CD4-positive, alpha-beta T cell treated with Interleukin-6 at 100 ng/mL for 8 hours (primary cell): ENCODE data around the gene WRNIP1.
"Not testable (repeated sequence)": the region's sequence is repeated elsewhere in the genome, so short reads cannot be mapped to it uniquely, and the experiment has no call there.

Source experiments
- DNase-seq: peaks from one replicate; pipeline ENCODE4 v3.0.0-alpha.2; 2020; ENCODE audit warnings: mixed read lengths, low spot score

The WRNIP1 gene

DNA sequence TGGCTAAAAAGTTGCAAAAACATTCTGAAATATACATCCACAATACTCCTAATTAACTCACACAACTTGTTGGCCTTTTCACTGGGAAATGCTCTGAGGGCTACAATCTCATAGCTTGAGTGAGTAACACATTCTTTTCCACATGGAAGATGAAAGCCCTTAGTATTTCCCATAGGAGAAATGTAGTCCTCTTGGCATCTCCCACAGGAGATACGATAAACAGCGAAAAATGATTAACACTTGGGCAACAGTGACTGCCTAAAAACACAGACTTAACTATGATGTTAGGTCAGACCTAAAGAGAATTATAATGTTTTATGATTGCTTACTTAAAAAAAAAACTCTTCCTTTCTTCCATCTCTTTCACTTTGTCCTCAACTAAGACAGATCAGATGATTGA lies 23.4 kb upstream of the WRNIP1 start:
- no peak for DNase-seq

DNA sequence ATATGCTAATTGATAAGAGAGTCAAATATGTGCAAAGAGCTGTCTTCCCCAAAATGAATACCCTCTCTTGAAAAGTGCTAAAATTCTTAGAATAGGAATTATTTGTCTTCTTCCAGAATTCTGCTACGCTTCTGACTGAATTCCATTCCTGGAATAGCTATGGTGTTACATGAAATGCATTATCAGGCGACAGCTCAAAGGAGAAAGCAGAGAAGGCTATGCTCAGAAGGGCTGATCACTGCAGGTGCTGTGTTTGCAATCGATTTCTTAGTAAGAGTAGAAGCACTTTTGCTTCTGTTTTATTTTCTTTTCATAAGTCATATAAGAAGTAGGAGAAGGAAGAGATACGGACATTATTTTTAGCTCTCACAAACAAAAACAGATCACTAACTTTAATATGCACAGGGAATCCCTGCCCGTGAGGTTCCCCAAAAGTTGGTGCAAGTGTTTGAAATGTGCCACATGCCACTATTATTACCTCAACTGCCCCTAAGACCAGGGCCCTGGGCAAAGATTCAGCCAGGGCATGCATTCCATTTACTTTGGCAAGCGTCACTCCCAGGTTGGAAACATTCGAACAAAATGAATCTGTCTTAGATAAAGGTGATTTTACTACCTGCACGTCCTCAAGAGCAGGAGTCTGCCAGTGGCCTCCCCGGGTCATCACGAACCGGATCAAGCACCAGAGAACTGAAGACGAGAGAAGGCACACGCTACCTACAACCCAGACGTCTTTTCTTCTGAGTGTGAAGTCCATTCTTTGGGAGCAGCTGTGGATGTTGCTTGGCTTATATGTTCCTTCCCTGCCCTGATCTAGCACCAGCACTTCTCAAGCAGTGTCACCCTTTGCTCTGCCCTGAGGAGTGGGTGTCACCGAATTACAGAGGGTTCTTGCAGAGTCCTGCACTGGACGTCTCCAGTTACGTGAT lies 21.6 kb upstream of the WRNIP1 start:
- no peak for DNase-seq

DNA sequence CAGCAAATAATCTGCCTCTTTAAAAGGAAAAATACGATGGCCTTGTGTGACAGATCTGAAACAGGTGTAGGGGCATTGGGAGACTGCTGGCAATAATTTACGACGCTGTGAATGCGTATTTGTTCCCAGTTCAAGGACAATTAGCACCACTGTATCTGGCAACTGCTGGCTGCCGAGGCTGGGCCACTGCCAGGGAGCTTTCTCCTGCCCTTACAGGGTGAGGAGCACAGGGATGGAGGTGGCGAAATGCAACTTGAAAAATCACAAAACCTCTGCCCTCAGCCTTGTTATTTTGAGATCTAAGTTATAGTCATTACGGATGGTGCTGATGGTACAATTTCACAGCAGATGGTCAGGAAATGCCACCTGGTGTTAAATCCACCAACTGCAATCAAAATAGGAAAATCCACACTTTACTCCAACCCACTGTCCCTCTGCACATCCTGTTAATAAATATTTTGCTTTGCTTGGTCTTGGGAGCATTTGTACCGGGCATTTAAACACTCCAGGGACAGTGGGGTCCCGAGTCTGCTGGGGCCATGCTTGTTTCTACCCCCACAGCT lies 20.9 kb upstream of the WRNIP1 start:
- DNase-seq = no peak

DNA sequence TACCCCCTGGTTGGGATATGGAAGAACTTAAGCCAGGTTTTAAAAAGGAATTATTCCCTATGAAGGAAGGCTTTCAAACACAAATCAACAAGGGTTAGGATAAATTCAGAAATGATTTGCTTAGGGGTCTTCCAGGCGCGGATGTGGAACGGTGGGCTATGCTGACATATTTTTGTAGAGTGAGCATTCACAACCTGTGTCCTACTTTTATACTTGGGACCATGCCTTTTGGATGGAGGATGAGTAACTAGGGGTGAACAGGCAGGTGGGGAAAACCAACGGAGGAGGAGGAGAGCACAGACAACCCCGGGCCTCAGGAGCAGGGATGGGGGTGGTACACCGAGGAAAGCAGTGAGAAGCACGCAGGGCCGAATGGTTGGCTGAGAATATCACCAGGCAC lies 20.4 kb upstream of the WRNIP1 start:
- DNase-seq = no peak

DNA sequence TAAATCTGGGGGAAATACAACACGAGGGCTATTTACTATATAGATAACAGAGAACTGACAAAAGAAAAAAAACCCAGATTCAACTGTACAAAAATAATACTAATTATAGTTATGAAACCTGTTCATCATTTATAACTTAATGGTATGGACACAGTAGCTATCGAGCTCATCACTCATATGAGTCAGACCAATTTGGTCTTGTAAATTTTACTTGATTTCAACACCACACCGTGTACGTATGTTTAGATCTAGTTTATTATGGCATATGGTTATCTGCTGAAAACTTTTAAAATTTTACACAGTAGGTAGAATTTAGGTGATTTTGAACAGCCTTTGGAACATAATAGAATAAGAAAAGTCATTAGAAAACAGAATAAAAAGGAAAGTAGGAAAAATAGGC lies 19.9 kb upstream of the WRNIP1 start:
- DNase-seq = no peak

DNA sequence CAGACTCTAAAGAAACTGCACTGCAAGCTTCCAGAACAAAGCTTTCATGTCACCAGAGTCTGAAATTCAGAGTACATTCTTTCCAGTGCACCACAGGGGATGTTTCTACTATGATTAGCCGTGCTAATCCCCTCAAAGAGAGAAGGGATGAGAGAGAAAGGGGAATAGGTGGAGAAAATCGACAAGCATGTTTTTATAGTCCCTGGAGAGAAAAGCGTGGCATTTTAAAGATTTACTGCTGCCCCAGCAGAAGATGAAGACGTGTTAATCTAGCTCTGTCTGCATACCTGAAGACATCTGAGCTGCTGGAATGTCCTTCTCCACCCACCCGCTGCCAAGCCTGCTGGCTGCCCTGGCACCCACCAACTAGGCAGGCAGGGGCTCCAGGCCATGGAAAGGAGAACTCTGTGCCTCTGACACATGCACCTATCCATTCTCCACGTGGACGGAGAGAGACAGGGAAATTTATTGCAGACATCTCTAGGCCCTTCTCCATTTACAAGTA lies 18.6 kb upstream of the WRNIP1 start:
- DNase-seq = no peak

DNA sequence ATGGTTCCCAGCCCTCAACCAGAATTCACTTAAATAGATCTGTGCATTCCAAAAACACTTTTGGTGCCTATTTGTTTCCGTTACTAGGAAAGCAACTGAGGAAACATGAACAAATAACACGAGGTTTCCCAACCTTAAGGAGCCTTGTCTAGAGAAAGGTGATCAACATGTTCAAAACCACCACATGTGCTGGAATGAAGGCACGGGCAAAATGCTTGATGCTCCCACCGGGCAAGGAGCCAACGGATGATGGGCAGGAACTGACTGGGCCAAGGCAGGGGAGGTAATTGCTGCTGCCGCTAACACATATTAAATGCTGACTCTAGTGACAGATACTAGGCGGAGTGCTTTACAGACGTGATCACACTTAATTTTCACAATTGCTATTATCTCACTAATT lies 17.0 kb upstream of the WRNIP1 start:
- DNase-seq = no peak

DNA sequence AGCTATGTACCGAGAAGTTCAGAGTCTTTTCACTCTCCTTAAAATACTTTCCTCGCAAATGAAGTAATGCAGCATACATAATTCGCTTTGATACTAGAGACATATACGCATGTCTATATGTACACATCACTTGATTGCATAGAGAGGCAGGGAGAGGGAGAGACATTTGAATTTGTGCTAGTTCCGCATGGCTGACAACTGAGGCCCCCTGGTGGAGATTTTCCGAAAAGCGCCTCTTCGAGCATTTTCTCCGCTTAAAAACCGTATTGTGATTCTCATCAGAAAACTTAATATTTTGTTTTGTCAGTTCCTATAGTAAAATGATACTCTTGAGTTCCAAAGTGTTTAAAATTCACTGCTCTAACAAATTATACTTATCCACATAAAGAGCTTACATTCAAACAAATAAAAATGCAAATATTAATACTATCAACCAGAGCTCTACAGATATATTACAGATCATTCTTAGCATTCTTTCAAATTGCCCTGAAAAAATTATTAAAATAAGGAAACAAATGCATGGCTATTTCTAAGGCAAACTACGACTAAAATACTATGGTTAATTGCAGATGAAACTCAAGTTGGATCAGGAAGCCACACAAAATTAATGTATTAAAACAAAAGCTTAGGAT lies 15.1 kb upstream of the WRNIP1 start:
- DNase-seq = peak; percentile 60

DNA sequence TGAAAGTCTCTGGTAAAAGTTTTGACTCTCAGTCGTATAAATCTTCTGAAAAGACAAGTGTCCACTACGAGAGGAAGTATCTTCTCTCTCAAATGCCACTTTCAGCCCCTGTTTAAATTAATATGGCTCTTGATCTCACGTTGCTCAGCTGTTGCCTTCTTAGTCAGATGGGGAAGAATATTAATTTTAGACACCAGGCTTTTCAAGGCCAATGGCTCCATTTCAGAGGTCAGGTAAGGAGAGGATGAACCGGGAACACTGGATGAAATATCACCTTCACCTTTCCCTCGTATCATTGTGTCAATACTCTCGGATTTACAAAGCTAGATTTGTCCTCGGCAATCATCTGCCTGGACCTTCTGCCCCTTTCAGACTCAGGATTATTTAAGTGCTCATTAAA lies 14.4 kb upstream of the WRNIP1 start, which contains the start of gene MYLK4:
Gene MYLK4 (minus strand): TSS at position 91 of the 400 bp plus-strand sequence. CDS start 1,628 bp downstream, outside the sequence.
- no peak for DNase-seq

DNA sequence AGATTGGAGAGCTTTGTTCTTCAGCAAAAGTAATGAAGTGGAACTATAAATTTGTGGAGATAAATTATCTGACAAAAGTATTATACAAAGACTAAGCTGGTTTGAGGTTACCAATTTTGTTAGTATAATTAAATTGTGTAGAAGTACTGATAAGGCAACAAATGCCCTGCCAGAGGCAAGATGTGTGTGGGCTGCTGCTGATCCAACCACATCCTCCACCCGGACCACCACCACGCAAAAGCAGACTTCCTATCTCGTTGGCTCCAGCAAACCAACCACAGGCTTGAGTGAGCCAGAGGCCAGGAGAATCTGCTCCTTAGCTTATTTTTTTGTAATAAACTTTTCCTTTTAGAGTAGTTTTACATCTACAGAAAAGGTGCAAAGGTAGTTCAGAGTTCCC lies 13.3 kb upstream of the WRNIP1 start:
- DNase-seq = no peak

DNA sequence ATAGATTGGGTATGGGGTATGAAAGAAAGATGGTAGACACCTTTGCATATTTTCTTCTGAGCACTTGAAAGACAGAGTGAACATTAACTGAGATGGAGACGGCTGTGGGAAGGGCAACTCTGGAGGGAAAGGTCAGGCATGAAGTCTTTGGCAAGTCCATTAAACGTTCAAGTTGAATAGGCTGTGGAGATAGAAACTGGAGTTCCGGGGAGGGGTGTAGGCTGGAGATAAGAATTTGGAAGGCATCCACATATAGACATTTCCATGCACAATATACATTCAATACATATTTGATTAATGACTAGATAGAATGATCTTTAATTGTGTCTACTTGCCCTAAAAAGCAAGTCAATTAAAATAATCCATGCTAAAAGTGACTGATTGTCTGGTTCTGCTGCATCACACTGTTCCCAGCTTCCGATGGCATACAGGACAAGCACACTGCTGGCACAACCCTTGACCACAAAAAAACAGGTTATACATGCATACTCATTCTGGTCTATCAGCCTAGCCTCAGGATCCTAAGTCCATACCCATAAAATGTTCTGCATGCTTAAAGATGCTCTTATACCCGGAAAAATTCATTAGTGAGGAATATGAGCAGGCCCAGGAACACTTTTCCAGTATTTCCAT lies 12.6 kb upstream of the WRNIP1 start:
- DNase-seq = no peak

DNA sequence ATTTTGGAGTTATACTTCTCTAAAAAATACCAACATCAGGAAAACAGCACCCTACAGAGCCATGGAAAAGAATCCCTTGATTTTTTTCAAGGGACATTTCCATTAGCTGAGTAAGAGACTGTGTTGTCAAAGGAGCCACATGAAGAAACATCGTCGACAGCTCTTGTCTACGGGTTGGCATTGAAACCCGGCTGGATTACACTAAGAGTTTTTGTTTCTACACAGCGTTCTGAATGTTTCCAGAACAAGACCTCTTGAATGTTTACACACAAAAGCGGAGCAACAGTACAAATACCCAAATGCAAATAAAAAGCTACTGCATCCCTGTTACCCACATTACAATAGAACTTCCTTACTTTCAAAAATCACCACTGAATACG lies 12.1 kb upstream of the WRNIP1 start:
- no peak for DNase-seq

DNA sequence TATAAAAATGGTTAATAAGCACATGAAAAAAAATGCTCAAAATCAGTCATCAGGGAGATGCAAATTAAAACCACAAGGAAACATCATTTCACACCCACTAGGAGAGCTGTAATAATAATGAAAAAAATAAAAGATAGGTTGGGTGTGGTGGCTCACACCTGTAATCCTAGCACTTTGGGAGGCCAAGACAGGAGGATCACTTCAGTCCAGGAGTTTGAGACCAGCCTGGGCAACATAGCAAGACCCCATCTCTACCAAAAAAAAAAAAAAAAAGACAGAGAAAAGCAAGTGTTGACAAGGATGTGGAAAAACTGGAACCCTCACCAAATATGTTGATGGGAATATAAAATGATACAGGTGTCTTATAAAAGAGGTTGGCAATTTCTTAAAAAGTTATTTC lies 11.4 kb upstream of the WRNIP1 start:
- DNase-seq = no peak

DNA sequence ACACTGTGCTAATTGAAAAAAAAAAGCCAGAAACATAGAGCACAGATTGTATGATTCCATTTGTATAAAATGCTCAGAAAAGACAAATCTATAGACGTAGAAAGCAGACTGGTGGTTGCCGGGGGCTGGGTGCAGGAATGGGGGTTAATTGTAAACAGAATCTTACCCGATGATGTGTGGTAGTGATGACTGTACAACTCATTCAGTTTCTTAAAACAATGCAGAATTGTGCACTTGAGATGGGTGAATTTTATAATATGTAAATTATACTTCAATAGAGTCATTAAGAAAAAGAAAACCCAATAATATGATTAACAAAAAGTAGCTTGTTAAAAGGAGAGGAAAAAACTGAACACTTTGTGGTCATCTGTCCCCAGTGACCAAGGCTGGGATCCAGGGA lies 10.8 kb upstream of the WRNIP1 start:
- DNase-seq = no peak

DNA sequence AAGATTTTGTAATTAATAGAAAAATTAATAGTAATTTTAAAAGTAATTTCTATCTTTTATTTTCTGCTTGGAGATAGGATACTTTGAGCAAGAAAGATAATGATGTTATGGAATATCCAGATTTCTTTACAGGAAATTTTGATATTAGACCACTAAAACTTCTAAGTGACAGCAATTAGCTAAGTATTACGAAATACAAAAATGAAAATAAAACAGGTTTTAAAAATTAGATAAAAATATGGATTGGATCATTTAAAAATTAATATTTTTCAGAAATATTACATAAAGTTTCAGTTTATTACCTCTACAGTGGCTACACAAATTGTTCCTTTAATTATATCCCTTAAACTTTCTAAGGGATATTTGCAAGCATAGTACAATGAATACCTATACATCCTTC lies 10.3 kb upstream of the WRNIP1 start:
- DNase-seq = no peak

DNA sequence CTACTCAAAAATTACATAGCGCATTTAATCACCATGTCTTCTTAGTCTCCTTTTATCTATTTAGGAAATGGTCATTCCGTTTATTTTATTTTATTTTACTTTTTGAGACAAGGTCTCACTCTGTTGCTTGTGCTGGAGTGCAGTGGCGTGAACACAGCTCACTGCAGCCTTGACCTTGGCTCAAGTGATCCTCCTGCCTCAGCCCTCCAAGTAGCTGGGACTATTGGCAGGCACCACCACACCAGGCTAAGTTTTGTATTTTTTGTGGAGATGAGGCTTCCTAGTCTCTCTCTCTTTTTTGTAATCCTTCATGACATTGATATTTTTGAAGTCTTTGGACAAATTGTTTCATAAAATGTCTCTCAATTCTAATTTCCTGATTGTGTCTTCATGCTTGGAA lies 9.7 kb upstream of the WRNIP1 start:
- DNase-seq = no peak

DNA sequence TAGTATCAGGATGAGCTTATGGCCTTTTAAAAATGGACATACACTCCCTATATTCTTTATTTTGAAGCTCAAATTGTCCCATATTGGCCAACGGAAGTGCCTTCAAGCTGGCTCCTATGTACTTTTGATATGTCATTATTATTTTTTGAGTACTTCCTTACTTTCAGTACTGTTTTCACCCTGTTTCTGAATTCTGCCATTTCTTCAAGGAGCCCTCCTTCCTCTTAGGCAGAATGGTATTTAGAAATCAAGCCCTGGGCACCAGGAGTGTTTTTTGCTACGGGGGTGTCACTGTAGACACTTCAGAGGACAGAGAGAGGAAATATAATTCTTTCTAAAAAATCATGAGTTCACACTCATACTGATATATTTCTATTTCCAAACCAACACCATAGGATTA lies 9.0 kb upstream of the WRNIP1 start:
- DNase-seq = no peak

DNA sequence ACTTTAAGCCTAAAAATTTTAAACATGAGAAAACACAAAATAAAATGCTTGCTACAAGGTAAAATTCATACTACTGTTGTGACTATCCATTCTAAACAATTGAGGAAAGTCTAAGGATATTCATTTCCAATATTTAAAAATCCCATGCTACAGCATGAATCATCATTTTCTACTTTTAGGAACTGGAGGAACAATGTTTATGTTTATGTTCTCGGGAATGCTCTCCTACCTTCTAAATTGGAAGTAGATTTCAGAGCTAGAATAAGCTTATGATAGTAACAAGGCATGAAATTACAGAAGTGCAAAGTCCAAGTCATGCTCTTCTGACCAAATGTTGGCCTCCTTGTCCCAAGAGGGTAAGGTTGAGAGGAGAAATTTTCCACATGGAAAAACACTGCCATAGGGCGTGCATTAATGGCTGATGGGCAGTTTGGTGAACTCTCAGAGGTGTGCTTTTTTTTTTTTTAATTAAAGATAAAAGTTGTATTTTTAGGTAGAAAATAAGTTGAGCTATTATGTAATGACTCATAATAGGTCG lies 8.4 kb upstream of the WRNIP1 start:
- DNase-seq = no peak

DNA sequence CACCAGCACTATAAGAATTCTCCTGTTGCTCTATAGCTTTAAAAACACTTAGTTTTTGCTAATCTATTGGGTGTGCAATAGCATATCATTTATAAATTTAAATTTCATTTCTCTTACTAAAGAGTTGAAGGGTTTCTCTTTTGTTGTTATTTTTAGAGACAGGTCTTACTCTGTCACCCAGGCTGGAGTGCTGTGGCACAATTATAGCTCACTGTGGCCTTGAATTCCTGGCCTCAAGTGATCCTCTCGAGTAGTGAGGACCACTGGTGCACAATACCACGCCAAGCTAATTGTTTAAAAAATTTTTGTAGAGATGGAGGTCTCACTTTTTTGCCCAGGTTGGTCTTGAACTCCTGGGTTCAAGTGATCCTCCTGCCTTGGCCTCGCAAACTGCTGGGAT lies 6.2 kb upstream of the WRNIP1 start:
- no peak for DNase-seq

DNA sequence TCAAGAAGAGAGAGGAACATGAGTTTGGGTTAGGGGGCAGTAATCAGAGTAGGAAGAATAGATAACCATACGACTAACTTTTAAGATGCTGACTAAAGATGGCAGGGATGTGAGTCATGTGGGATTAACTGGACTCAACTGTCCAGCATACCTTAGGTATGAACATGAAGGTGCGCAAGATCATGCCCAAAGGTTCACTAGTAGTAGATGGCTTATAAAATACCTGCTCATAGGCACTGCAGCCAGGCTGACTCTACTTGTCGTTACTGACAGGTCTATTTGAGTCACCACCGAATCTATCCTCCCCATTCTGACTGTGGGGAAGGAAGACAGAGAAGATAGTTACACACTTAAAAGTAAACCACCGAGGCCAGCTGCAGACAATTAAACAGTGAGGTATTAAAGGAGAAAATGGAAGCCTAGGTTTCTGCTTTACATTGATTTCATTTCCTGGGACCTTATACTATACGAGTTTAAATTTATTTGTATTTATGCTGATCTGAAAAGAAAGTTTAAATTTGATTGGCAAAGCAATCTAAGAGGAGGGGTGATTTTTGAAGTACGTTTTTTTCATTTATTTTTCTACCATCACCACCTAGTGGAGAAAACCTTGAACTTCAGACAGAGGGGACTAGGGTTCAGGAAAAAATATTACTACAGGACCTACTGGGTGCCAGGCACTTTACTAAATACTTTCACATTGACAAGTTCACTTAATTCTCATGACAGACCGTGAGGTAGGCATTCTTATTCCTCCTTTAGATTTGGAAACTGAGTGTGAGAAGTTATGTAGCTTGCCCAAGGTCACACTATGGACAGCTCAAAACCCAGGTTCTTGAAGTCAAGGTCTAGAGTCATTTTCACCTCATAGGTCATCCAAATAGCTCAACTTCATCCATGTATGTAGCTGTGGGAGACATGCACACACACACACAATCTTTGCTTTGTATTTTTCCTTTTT lies 4.0 kb upstream of the WRNIP1 start:
- peak; percentile 26 for DNase-seq

DNA sequence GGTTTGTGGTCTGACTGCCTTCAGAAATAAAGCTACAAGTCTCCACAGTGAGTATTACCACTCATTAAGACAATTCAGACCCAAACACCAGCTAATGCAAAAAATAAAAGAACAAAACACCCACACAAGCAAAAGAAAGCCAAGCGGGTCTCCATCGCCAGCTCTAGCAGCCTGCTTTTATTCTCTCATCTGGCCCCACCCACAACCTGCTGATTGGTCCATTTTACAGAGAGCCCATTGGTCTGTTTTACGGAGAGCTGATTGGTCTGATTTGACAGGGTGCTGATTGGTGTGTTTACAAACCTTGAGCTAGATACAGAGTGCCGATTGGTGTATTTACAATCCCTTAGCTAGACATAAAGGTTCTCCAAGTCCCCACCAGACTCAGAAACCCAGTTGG lies 2.3 kb upstream of the WRNIP1 start:
- not testable (repeated sequence) for DNase-seq
